SK-N-SH (cell line): Measurements from ENCODE around the gene QRFPR. TPM values are rescaled to one million over a fixed set of nuclear protein-coding genes. Genes with fewer than 3 reads are reported as not detected.

Source experiments
- CTCF ChIA-PET: fragments of 300-600, 350-600 bp; formaldehyde crosslinking; extraction: SDS; loops from one replicate; lab custom pipeline; 2021; lab: Yijun Ruan, JAX
- POLR2A ChIA-PET: fragments of 350-600 bp; sonication (Branson Sonifier 250); formaldehyde crosslinking; extraction: SDS; loops from one replicate; lab custom pipeline; 2020; ENCODE audit warnings: antibody characterized with exemption, inconsistent platforms; lab: Yijun Ruan, JAX
- DNase-seq: peaks from one replicate; pipeline ENCODE4 v3.0.0; 2012
- H2AFZ ChIP-seq: fragments of 200-600 bp; sonication (generic); 2 replicates; pipeline ENCODE4 v1.8.1; 2016; ENCODE audit warnings: antibody characterized with exemption, mild to moderate bottlenecking, low read depth
- H3F3A ChIP-seq: fragments of 200-600 bp; sonication (generic); replicated peaks from 2 replicates; pipeline ENCODE3; 2016; ENCODE audit warnings: antibody characterized with exemption, mild to moderate bottlenecking; ENCODE audit not compliant: insufficient read depth
- H3K27ac ChIP-seq, 2 experiments: fragments of 200-500 bp in 1 of 2; fragments of 200-600 bp in 1 of 2; sonication (Bioruptor generic) in 1 of 2; sonication (generic), shearing (Covaris generic) in 1 of 2; 2 replicates each; pipeline versions ENCODE4 v1.5.1 to v1.6.1; 2014 to 2016; ENCODE audit warnings: low read depth in 2 of 2, inconsistent platforms in 1 of 2, low read length in 1 of 2, mild to moderate bottlenecking in 1 of 2, mixed read lengths in 1 of 2
- H3K27me3 ChIP-seq: fragments of 200-600 bp; sonication (generic), shearing (Covaris generic); 2 replicates; pipeline ENCODE4 v1.6.1; 2016; ENCODE audit warnings: mixed run types; ENCODE audit not compliant: insufficient read depth
- H3K36me3 ChIP-seq, 2 experiments: fragments of 200-500 bp in 1 of 2; fragments of 200-600 bp in 1 of 2; sonication (Bioruptor generic) in 1 of 2; sonication (generic) in 1 of 2; replicated peaks in 1 of 2; 2 replicates each; pipeline versions ENCODE3 to v1.5.1; 2014 to 2016; ENCODE audit warnings: low read length in 1 of 2, mild to moderate bottlenecking in 1 of 2; ENCODE audit not compliant: insufficient read depth in 2 of 2, control insufficient read depth in 1 of 2
- H3K4me1 ChIP-seq, 2 experiments: fragments of 200-500 bp in 1 of 2; fragments of 200-600 bp in 1 of 2; sonication (Bioruptor generic) in 1 of 2; sonication (generic), shearing (Covaris generic) in 1 of 2; 2 replicates each; pipeline versions ENCODE4 v1.5.1 to v1.6.1; 2014 to 2016; ENCODE audit warnings: low read depth in 1 of 2, low read length in 1 of 2, mixed run types in 1 of 2; ENCODE audit not compliant: insufficient read depth in 2 of 2, control insufficient read depth in 1 of 2
- H3K4me2 ChIP-seq: fragments of 200-600 bp; sonication (generic), shearing (Covaris generic); 2 replicates; pipeline ENCODE4 v1.6.1; 2017; ENCODE audit warnings: mixed run types
- H3K4me3 ChIP-seq, 2 experiments: fragments of 200-500 bp in 1 of 2; fragments of 200-600 bp in 1 of 2; sonication (Bioruptor generic) in 1 of 2; sonication (generic), shearing (Covaris generic) in 1 of 2; 2 replicates each; pipeline versions ENCODE4 v1.5.1 to v1.8.1; 2014 to 2016; ENCODE audit warnings: low read depth in 2 of 2, inconsistent platforms in 1 of 2, low read length in 1 of 2, mild to moderate bottlenecking in 1 of 2, mixed read lengths in 1 of 2, moderate library complexity in 1 of 2
- H3K79me2 ChIP-seq: fragments of 200-600 bp; sonication (generic); 2 replicates; pipeline ENCODE4 v1.8.1; 2017; ENCODE audit warnings: mild to moderate bottlenecking; ENCODE audit not compliant: insufficient read depth
- H3K9ac ChIP-seq: fragments of 200-600 bp; sonication (generic); 2 replicates; pipeline ENCODE4 v1.6.1; 2017; ENCODE audit warnings: mixed run types
- H3K9me2 ChIP-seq: fragments of 200-600 bp; sonication (generic); 2 replicates; pipeline ENCODE4 v1.6.1; 2017; ENCODE audit warnings: mixed run types
- H3K9me3 ChIP-seq: fragments of 200-600 bp; sonication (generic); 2 replicates; pipeline ENCODE4 v1.6.1; 2017; ENCODE audit warnings: mixed run types, mild to moderate bottlenecking, moderate library complexity
- H4K20me1 ChIP-seq: fragments of 200-600 bp; sonication (generic); 2 replicates; pipeline ENCODE4 v1.6.1; 2017; ENCODE audit warnings: mild to moderate bottlenecking, mixed run types; ENCODE audit not compliant: insufficient read depth
- ELF1 ChIP-seq: IDR thresholded peaks from 2 replicates; pipeline ENCODE4 v1.4.0; 2012
- EP300 ChIP-seq, 2 experiments: IDR thresholded peaks; 2 replicates each; pipeline versions ENCODE4 v1.4.0 to v1.6.1; 2012; ENCODE audit warnings: borderline replicate concordance in 1 of 2, low read depth in 1 of 2, low read length in 1 of 2
- EZH2phosphoT487 ChIP-seq: fragments of 200-600 bp; sonication (generic); IDR thresholded peaks from 2 replicates; pipeline ENCODE4 v1.6.1; 2017; ENCODE audit warnings: low read depth, mixed run types, mild to moderate bottlenecking, antibody characterized with exemption, moderate library complexity, borderline replicate concordance
- FOXJ3 ChIP-seq: sonication (generic); formaldehyde crosslinking; IDR thresholded peaks from 2 replicates; pipeline ENCODE4 v1.5.1; 2020; ENCODE audit warnings: mild to moderate bottlenecking, missing genetic modification reagents
- FOXM1 ChIP-seq: IDR thresholded peaks from 2 replicates; pipeline ENCODE4 v1.4.0; 2012; ENCODE audit warnings: low read depth, mild to moderate bottlenecking
- NFIC ChIP-seq: IDR thresholded peaks from 2 replicates; pipeline ENCODE4 v1.4.0; 2012; ENCODE audit warnings: borderline replicate concordance
- RFX5 ChIP-seq: IDR thresholded peaks from 2 replicates; pipeline ENCODE4 v1.6.1; 2012; ENCODE audit warnings: mild to moderate bottlenecking, improper control_type of control experiment, low read length
- RXRA ChIP-seq: IDR thresholded peaks from 2 replicates; pipeline ENCODE4 v1.4.0; 2012; ENCODE audit warnings: low read depth, mild to moderate bottlenecking, borderline replicate concordance
- SMC3 ChIP-seq: IDR thresholded peaks from 2 replicates; pipeline ENCODE4 v1.6.1; 2012; ENCODE audit warnings: low read depth, low read length, improper control_type of control experiment
- TEAD4 ChIP-seq: IDR thresholded peaks from 2 replicates; pipeline ENCODE4 v1.4.0; 2012; ENCODE audit warnings: mild to moderate bottlenecking, borderline replicate concordance; ENCODE audit not compliant: insufficient read depth
- WGBS: methylation state at CpG from one replicate; pipeline ENCODE4 v1.1.6; 2017; ENCODE audit warnings: low lambda C conversion rate; 5-methylcytosine and 5-hydroxymethylcytosine counted together
- polyA plus RNA-seq, 3 experiments: library from polyadenylated mRNA; depleted of rRNA; stranded (reverse); fragments of >200 nt; gene quantifications; 2 replicates each; pipeline ENCODE4 v1.2.3, GENCODE V29; 2012
- TF ChIP-seq, protein P1 (sequence below): fragments of 150-350 bp; IDR thresholded peaks from 2 replicates; pipeline ENCODE4 v1.6.1; 2016; ENCODE audit warnings: mild to moderate bottlenecking, low read depth, low read length
- TF ChIP-seq, protein P2 (sequence below): IDR thresholded peaks from 2 replicates; pipeline ENCODE4 v1.4.0; 2012; ENCODE audit warnings: low read depth
- TF ChIP-seq, protein P3 (sequence below): fragments of 200-600 bp; sonication (generic); IDR thresholded peaks from 2 replicates; pipeline ENCODE4 v1.6.1; 2017; ENCODE audit warnings: antibody characterized with exemption, mild to moderate bottlenecking, moderate library complexity

The QRFPR gene
- polyA plus RNA-seq, 1 of the 3 experiments (the other 2 are of a cell fraction), result not detected

DNA sequence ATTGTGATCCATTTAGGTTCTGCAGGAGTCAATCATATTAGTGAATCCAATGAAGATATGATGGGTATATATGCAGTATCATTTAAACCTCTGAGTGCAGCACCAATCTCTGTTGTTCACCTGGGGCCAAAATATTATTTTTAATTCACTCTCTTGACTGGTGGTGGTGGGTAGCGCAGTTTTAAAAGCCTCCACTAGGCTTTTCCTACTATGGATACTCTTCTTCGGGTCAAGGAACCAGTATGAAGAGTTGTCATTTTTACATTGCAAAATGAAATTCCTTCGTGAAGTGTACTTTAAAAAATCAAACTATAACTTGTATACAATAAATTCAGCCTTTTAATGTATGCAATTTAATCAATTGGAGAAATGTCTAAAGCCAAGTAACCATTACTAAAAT lies 56.5 kb downstream of the QRFPR start:
- H3K36me3 ChIP-seq, result no peaks in the 10 kb centered on the region
- no peaks in the 10 kb centered on the region for H3K79me2 ChIP-seq
- DNase-seq, result no peak
- no peaks in the 10 kb centered on the region for H3K9me2 ChIP-seq
- H3F3A ChIP-seq, result no peaks in the 10 kb centered on the region
- ChIA-PET CTCF (no interaction called here), POLR2A (no interaction called here)
- H2AFZ ChIP-seq, result no peak overlapping the region
- TF ChIP-seq, protein P1, sequence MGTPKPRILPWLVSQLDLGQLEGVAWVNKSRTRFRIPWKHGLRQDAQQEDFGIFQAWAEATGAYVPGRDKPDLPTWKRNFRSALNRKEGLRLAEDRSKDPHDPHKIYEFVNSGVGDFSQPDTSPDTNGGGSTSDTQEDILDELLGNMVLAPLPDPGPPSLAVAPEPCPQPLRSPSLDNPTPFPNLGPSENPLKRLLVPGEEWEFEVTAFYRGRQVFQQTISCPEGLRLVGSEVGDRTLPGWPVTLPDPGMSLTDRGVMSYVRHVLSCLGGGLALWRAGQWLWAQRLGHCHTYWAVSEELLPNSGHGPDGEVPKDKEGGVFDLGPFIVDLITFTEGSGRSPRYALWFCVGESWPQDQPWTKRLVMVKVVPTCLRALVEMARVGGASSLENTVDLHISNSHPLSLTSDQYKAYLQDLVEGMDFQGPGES, result no peak
- TF ChIP-seq EZH2phosphoT487 (no peak), ELF1 (no peak)
- TF ChIP-seq, protein P2, sequence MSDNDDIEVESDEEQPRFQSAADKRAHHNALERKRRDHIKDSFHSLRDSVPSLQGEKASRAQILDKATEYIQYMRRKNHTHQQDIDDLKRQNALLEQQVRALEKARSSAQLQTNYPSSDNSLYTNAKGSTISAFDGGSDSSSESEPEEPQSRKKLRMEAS, result no peak
- TF ChIP-seq, all 33 proteins: peak for 0
- Histone ChIP-seq H3K9ac (no peak overlapping the region), H3K4me2 (no peak overlapping the region), H3K27me3 (peaks cover 4% of the 10 kb centered on the region; the same call in 1 of the 2 replicates), H3K4me1 (no peaks in the 10 kb centered on the region), H3K27ac (no peak overlapping the region), H3K4me3 (no peak overlapping the region), H3K9me3 (no peaks in the 10 kb centered on the region), H4K20me1 (no peaks in the 10 kb centered on the region)
- 2% methylated on average over 3 of the region's 3 CpGs for WGBS

DNA sequence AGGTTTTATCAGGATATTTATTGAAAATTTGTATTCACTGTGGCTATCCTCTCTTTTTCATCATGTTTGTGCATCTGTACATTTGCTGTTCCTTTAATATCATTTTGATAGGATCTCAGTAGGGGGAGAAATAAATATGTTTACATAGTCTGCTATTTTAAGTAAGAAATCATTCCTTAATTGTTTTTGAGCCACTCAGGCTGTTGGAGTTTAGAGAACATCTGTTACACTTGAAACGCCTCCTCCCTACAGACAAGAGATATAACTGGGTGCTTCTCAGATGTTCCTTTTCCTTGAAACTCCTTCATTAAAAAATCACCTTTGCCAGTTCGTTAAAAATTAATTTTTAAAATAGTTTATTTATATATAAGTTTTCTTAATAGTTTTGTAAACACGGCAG lies 59.4 kb downstream of the QRFPR start:
- Histone ChIP-seq H3K4me2 (no peak overlapping the region), H3K4me3 (no peak overlapping the region), H2AFZ (no peak overlapping the region), H3K9ac (no peak overlapping the region), H3K9me3 (no peaks in the 10 kb centered on the region), H3F3A (no peaks in the 10 kb centered on the region), H3K4me1 (no peaks in the 10 kb centered on the region), H3K27ac (no peak overlapping the region), H3K9me2 (no peaks in the 10 kb centered on the region), H3K36me3 (no peaks in the 10 kb centered on the region), H3K79me2 (no peaks in the 10 kb centered on the region), H3K27me3 (peaks cover 2% of the 10 kb centered on the region; the same call in 1 of the 2 replicates), H4K20me1 (no peaks in the 10 kb centered on the region)
- 6% methylated on average over 3 of the region's 3 CpGs for WGBS
- no peak for TF ChIP-seq RXRA
- TF ChIP-seq FOXM1, result no peak
- no peak for TF ChIP-seq EZH2phosphoT487
- no peak for TF ChIP-seq SMC3
- no peak for TF ChIP-seq RFX5
- no peak for TF ChIP-seq NFIC
- no peak for TF ChIP-seq FOXJ3 (CRISPR knock-in tag)
- no peak for TF ChIP-seq EP300 (IDR thresholded peaks at IDR 0.05; ENCODE audit: borderline replicate concordance in 1 of 2, low read depth in 1 of 2, low read length in 1 of 2)
- TF ChIP-seq, protein P3, sequence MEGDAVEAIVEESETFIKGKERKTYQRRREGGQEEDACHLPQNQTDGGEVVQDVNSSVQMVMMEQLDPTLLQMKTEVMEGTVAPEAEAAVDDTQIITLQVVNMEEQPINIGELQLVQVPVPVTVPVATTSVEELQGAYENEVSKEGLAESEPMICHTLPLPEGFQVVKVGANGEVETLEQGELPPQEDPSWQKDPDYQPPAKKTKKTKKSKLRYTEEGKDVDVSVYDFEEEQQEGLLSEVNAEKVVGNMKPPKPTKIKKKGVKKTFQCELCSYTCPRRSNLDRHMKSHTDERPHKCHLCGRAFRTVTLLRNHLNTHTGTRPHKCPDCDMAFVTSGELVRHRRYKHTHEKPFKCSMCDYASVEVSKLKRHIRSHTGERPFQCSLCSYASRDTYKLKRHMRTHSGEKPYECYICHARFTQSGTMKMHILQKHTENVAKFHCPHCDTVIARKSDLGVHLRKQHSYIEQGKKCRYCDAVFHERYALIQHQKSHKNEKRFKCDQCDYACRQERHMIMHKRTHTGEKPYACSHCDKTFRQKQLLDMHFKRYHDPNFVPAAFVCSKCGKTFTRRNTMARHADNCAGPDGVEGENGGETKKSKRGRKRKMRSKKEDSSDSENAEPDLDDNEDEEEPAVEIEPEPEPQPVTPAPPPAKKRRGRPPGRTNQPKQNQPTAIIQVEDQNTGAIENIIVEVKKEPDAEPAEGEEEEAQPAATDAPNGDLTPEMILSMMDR, result no peak
- TF ChIP-seq TEAD4, result no peak
- ChIA-PET CTCF (no interaction called here), POLR2A (no interaction called here)
- no peak for DNase-seq
